OCI-LY1 (cell line): ENCODE data around the gene SFSWAP.

Experiments
- H2AFZ ChIP-seq: fragments of 200-600 bp; sonication (generic), shearing (Covaris generic); 2 replicates; pipeline ENCODE4 v1.6.0; 2014; ENCODE audit warnings: antibody characterized with exemption, mild to moderate bottlenecking, low read length
- H3F3A ChIP-seq: fragments of 200-600 bp; sonication (generic), shearing (Covaris generic); 2 replicates; pipeline ENCODE4 v1.6.0; 2014; ENCODE audit warnings: mild to moderate bottlenecking, antibody characterized with exemption, low read length, moderate library complexity; ENCODE audit not compliant: insufficient read depth
- H3K27ac ChIP-seq: fragments of 200-600 bp; sonication (generic); 2 replicates; pipeline ENCODE4 v1.5.1; 2014; ENCODE audit warnings: low read length, mixed run types, mild to moderate bottlenecking, low read depth; ENCODE audit not compliant: poor library complexity, severe bottlenecking
- H3K27me3 ChIP-seq: fragments of 200-600 bp; sonication (generic); 2 replicates; pipeline ENCODE4 v1.6.0; 2014; ENCODE audit warnings: antibody characterized with exemption, mild to moderate bottlenecking, low read length, moderate library complexity; ENCODE audit not compliant: insufficient read depth
- H3K36me3 ChIP-seq: fragments of 200-600 bp; sonication (generic); 2 replicates; pipeline ENCODE4 v1.6.1; 2014; ENCODE audit warnings: mild to moderate bottlenecking, antibody characterized with exemption, low read length, moderate library complexity, mixed read lengths; ENCODE audit not compliant: insufficient read depth
- H3K4me1 ChIP-seq: fragments of 200-600 bp; sonication (generic); 2 replicates; pipeline ENCODE4 v1.5.1; 2014; ENCODE audit warnings: mild to moderate bottlenecking, low read length, moderate library complexity; ENCODE audit not compliant: insufficient read depth, severe bottlenecking
- H3K4me2 ChIP-seq: fragments of 200-600 bp; sonication (generic), shearing (Covaris generic); 2 replicates; pipeline ENCODE4 v1.6.1; 2014; ENCODE audit warnings: low read length
- H3K4me3 ChIP-seq: fragments of 200-600 bp; sonication (generic); 2 replicates; pipeline ENCODE4 v1.5.1; 2014; ENCODE audit warnings: low read length, low read depth, mild to moderate bottlenecking, mixed read lengths; ENCODE audit not compliant: poor library complexity, severe bottlenecking
- H3K79me2 ChIP-seq: fragments of 200-600 bp; shearing (Covaris generic); 2 replicates; pipeline ENCODE4 v1.6.1; 2016; ENCODE audit warnings: mixed run types, low read length, mixed read lengths; ENCODE audit not compliant: insufficient read depth
- H3K9ac ChIP-seq: fragments of 200-600 bp; sonication (generic), shearing (Covaris generic); 2 replicates; pipeline ENCODE4 v1.6.1; 2014; ENCODE audit warnings: mild to moderate bottlenecking, low read length, mixed read lengths
- H3K9me2 ChIP-seq: fragments of 200-600 bp; sonication (generic), shearing (Covaris generic); 2 replicates; pipeline ENCODE4 v1.6.1; 2014; ENCODE audit warnings: low read depth, mild to moderate bottlenecking, low read length, mixed read lengths
- H3K9me3 ChIP-seq: fragments of 200-600 bp; shearing (Covaris generic); 2 replicates; pipeline ENCODE4 v1.6.1; 2014; ENCODE audit warnings: low read length, mixed read lengths
- H4K20me1 ChIP-seq: fragments of 200-600 bp; sonication (generic), shearing (Covaris generic); 2 replicates; pipeline ENCODE4 v1.6.0; 2016; ENCODE audit warnings: mild to moderate bottlenecking, low read length; ENCODE audit not compliant: insufficient read depth
- EZH2 ChIP-seq: fragments of 200-600 bp; sonication (generic), shearing (Covaris generic); IDR thresholded peaks from 2 replicates; pipeline ENCODE4 v1.8.0; 2017; ENCODE audit warnings: borderline replicate concordance, mixed run types, mild to moderate bottlenecking, antibody characterized with exemption, low read length, moderate library complexity, mixed read lengths
- TF ChIP-seq, protein P1 (sequence below): fragments of 200-600 bp; sonication (generic), shearing (Covaris generic); IDR thresholded peaks from 2 replicates; pipeline ENCODE4 v1.5.1; 2017; ENCODE audit warnings: mild to moderate bottlenecking, antibody characterized with exemption, low read length, moderate library complexity, mixed read lengths

The SFSWAP gene

GRCh38 chr12:131835616-131836171, 124.8 kb downstream of the SFSWAP start:
- Histone ChIP-seq H3F3A (no peaks in the 10 kb centered on the region), H2AFZ (no peak overlapping the region), H3K4me1 (no peaks in the 10 kb centered on the region), H3K79me2 (no peaks in the 10 kb centered on the region), H3K9ac (no peak overlapping the region), H3K4me3 (no peak overlapping the region), H3K27ac (no peak overlapping the region), H3K9me3 (no peaks in the 10 kb centered on the region), H3K4me2 (no peak overlapping the region), H3K27me3 (no peaks in the 10 kb centered on the region), H3K36me3 (no peaks in the 10 kb centered on the region), H4K20me1 (no peaks in the 10 kb centered on the region), H3K9me2 (no peaks in the 10 kb centered on the region)
- TF ChIP-seq, protein P1, sequence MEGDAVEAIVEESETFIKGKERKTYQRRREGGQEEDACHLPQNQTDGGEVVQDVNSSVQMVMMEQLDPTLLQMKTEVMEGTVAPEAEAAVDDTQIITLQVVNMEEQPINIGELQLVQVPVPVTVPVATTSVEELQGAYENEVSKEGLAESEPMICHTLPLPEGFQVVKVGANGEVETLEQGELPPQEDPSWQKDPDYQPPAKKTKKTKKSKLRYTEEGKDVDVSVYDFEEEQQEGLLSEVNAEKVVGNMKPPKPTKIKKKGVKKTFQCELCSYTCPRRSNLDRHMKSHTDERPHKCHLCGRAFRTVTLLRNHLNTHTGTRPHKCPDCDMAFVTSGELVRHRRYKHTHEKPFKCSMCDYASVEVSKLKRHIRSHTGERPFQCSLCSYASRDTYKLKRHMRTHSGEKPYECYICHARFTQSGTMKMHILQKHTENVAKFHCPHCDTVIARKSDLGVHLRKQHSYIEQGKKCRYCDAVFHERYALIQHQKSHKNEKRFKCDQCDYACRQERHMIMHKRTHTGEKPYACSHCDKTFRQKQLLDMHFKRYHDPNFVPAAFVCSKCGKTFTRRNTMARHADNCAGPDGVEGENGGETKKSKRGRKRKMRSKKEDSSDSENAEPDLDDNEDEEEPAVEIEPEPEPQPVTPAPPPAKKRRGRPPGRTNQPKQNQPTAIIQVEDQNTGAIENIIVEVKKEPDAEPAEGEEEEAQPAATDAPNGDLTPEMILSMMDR = no peak
- no peak for TF ChIP-seq EZH2

- Histone ChIP-seq H3K27ac (no peak overlapping the region), H3K4me3 (no peak overlapping the region), H3K9ac (no peak overlapping the region), H3K36me3 (no peaks in the 10 kb centered on the region), H3F3A (no peaks in the 10 kb centered on the region), H2AFZ (no peak overlapping the region), H3K79me2 (no peaks in the 10 kb centered on the region), H3K9me3 (no peaks in the 10 kb centered on the region), H3K4me1 (no peaks in the 10 kb centered on the region), H4K20me1 (no peaks in the 10 kb centered on the region), H3K27me3 (no peaks in the 10 kb centered on the region), H3K9me2 (no peaks in the 10 kb centered on the region), H3K4me2 (no peak overlapping the region)
- TF ChIP-seq, protein P1 = peak; percentile 43
- TF ChIP-seq EZH2 = no peak
Measured at GRCh38 chr12:131836193-131836592, 125.3 kb downstream of the SFSWAP start.

DNA sequence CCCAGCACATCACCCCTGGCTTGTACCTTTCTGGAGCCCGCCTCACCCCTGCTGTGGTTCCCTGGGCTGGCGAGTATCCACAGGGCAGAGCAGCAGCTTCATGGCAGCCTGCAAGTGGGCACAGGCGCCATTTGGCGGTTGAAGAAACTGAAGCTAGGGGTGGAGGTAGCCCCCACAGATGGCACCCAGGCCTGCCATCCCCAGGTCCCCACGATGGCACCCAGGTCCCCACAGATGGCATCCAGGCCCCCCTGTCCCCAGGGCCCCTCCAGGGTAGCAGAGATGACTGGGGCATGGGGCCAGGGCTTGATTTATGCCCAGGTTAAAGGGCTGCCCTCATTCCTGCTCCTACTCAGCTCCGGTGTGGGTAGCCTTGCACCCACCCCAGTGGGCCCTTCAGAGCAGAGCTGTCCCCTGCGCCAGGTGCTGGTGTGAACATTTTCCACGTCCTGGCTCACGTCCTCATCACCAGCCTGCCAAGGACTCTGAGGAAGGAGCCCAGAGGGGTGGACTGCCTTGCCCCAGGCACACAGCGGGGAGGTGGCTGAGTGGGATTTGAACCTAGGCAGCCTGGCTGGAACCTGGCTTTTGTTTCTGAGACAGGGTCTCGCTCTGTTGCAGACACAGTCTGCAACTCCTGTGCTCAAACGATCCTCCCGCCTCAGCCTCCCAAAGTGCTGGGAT, 126.0 kb downstream of the SFSWAP start:
- H3F3A ChIP-seq = no peaks in the 10 kb centered on the region
- H3K4me2 ChIP-seq = no peak overlapping the region
- H3K79me2 ChIP-seq = no peaks in the 10 kb centered on the region
- no peak overlapping the region for H2AFZ ChIP-seq
- no peak overlapping the region for H3K9ac ChIP-seq
- no peaks in the 10 kb centered on the region for H3K9me3 ChIP-seq
- no peaks in the 10 kb centered on the region for H4K20me1 ChIP-seq
- no peaks in the 10 kb centered on the region for H3K4me1 ChIP-seq
- H3K9me2 ChIP-seq = no peaks in the 10 kb centered on the region
- H3K27me3 ChIP-seq = no peaks in the 10 kb centered on the region
- H3K36me3 ChIP-seq = no peaks in the 10 kb centered on the region
- no peak overlapping the region for H3K27ac ChIP-seq
- no peak overlapping the region for H3K4me3 ChIP-seq
- no peak for TF ChIP-seq EZH2
- TF ChIP-seq, protein P1 = no peak
